Measurements from ENCODE around the gene TEX101. TPM values are rescaled to one million over a fixed set of nuclear protein-coding genes. Genes with fewer than 3 reads are reported as not detected.
"Not testable (repeated sequence)": the region's sequence is repeated elsewhere in the genome, so short reads cannot be mapped to it uniquely, and the experiment has no call there.

Gene TEX101, protein sequence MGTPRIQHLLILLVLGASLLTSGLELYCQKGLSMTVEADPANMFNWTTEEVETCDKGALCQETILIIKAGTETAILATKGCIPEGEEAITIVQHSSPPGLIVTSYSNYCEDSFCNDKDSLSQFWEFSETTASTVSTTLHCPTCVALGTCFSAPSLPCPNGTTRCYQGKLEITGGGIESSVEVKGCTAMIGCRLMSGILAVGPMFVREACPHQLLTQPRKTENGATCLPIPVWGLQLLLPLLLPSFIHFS
- not detected in 3 replicates for total RNA-seq

DNA sequence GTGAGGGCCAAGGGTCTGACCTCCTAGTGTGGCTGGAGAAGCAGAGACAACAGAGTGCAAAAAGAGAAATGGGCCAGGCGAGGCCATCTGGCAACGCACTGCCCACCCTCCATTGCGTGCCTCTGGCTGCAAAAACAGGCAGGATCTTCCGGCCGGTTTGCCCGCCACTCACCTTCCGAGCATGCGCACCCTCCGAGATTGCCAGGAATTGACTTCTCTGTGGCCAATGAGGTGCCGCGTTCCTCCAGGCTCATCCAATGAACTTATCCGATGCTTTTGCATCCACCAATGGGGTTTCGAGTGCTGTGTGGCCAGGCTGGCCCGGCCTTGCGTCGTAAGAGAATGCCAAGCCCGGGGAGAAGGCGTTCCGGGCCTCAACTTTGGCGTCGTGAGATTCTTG lies at the start of gene TEX101:
TEX101 (plus strand) TSS at position 337 of the 400 bp plus-strand sequence. CDS start 1,030 bp downstream, outside the sequence.
- Mint-ChIP-seq H3K27ac (no peak within 1 kb of the TSS), H3K4me1 (no peaks in the 10 kb centered on the region), H3K9me3 (peaks cover 24% of the 10 kb centered on the region), H3K27me3 (ENCODE audit: low read depth) (no peaks in the 10 kb centered on the region), H3K4me3 (no peak within 1 kb of the TSS), H3K36me3 (no peaks in the 10 kb centered on the region)
- TF ChIP-seq, protein P1, sequence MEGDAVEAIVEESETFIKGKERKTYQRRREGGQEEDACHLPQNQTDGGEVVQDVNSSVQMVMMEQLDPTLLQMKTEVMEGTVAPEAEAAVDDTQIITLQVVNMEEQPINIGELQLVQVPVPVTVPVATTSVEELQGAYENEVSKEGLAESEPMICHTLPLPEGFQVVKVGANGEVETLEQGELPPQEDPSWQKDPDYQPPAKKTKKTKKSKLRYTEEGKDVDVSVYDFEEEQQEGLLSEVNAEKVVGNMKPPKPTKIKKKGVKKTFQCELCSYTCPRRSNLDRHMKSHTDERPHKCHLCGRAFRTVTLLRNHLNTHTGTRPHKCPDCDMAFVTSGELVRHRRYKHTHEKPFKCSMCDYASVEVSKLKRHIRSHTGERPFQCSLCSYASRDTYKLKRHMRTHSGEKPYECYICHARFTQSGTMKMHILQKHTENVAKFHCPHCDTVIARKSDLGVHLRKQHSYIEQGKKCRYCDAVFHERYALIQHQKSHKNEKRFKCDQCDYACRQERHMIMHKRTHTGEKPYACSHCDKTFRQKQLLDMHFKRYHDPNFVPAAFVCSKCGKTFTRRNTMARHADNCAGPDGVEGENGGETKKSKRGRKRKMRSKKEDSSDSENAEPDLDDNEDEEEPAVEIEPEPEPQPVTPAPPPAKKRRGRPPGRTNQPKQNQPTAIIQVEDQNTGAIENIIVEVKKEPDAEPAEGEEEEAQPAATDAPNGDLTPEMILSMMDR (IDR thresholded peaks at IDR 0.05; ENCODE audit: unreplicated experiment): no peak
- no peak for DNase-seq (ENCODE audit: low spot score in 2 of 2, unreplicated experiment in 2 of 2)

GRCh38 chr19:43365677-43366076 lies 49.0 kb upstream of the TEX101 start:
- not testable (repeated sequence) for H3K27me3 Mint-ChIP-seq (ENCODE audit: low read depth); H3K4me3 Mint-ChIP-seq; H3K27ac Mint-ChIP-seq; DNase-seq (ENCODE audit: low spot score in 2 of 2, unreplicated experiment in 2 of 2); H3K36me3 Mint-ChIP-seq; H3K4me1 Mint-ChIP-seq
- peaks cover 18% of the 10 kb centered on the region for H3K9me3 Mint-ChIP-seq

GRCh38 chr19:43367822-43368221 lies 46.9 kb upstream of the TEX101 start:
- TF ChIP-seq, protein P1 (IDR thresholded peaks at IDR 0.05; ENCODE audit: unreplicated experiment): no peak
- Mint-ChIP-seq H3K27ac (no peak overlapping the region), H3K9me3 (peaks cover 25% of the 10 kb centered on the region), H3K27me3 (ENCODE audit: low read depth) (peaks cover 4% of the 10 kb centered on the region), H3K36me3 (no peaks in the 10 kb centered on the region), H3K4me3 (no peak overlapping the region), H3K4me1 (no peaks in the 10 kb centered on the region)
- DNase-seq (ENCODE audit: low spot score in 2 of 2, unreplicated experiment in 2 of 2): no peak

DNA sequence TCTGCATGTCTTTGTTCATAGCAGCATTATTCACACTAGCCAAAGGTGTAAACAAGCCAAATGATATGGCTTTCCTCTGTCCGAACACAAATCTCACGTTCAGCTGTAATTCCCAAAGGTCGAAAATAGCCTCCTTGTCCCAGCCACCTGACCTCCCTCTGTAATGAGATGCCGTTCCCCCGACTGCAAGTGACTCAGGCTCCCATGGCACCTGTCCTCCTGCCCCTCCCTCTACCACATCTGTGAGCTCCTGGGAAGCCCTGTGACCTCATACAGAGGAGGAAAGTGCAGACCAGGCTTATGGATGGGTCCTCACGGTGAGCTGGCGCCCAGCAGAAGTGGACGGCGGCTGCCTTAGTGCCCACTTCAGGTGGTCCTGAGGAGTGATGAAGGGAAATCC lies 45.8 kb upstream of the TEX101 start:
- DNase-seq (ENCODE audit: low spot score in 2 of 2, unreplicated experiment in 2 of 2): not testable (repeated sequence)

GRCh38 chr19:43371909-43372308 lies 42.8 kb upstream of the TEX101 start:
- H3K36me3 Mint-ChIP-seq: no peaks in the 10 kb centered on the region
- DNase-seq (ENCODE audit: low spot score in 2 of 2, unreplicated experiment in 2 of 2): no peak
- H3K27ac Mint-ChIP-seq: no peak overlapping the region
- H3K9me3 Mint-ChIP-seq: peaks cover 19% of the 10 kb centered on the region
- peaks cover 2% of the 10 kb centered on the region for H3K27me3 Mint-ChIP-seq (ENCODE audit: low read depth)
- TF ChIP-seq, protein P1 (IDR thresholded peaks at IDR 0.05; ENCODE audit: unreplicated experiment): no peak
- H3K4me1 Mint-ChIP-seq: no peaks in the 10 kb centered on the region
- no peak overlapping the region for H3K4me3 Mint-ChIP-seq

More for the DNA sequence above, 45.8 kb upstream of the TEX101 start:
- H3K27ac Mint-ChIP-seq; H3K4me1 Mint-ChIP-seq; H3K4me3 Mint-ChIP-seq; H3K36me3 Mint-ChIP-seq; H3K27me3 Mint-ChIP-seq (ENCODE audit: low read depth): not testable (repeated sequence)
- H3K9me3 Mint-ChIP-seq: peaks cover 19% of the 10 kb centered on the region

DNA sequence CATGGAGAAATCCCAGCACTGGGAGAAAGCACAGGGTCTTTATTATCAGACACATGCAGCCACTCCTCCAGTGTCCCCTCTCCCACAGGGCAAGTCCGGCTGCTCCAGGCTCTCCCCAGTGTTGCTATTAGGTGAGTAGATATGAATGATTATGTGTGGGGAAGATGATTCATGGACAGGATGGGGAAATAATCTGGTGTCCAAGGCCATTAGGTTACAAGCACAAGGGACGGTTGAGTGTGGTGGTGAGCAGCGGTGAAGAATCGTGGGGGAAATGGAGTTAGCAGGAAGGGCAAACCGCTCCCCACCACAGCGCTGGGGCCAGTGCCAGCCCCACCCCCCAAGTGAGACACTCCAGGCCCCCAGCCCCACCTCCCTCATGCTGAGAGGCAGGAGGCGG lies 42.2 kb upstream of the TEX101 start:
- no peak for DNase-seq (ENCODE audit: low spot score in 2 of 2, unreplicated experiment in 2 of 2)
- Mint-ChIP-seq H3K36me3 (no peaks in the 10 kb centered on the region), H3K9me3 (peaks cover 19% of the 10 kb centered on the region), H3K4me1 (no peaks in the 10 kb centered on the region), H3K4me3 (no peak overlapping the region), H3K27me3 (ENCODE audit: low read depth) (peaks cover 2% of the 10 kb centered on the region), H3K27ac (no peak overlapping the region)
- TF ChIP-seq, protein P1 (IDR thresholded peaks at IDR 0.05; ENCODE audit: unreplicated experiment): no peak

DNA sequence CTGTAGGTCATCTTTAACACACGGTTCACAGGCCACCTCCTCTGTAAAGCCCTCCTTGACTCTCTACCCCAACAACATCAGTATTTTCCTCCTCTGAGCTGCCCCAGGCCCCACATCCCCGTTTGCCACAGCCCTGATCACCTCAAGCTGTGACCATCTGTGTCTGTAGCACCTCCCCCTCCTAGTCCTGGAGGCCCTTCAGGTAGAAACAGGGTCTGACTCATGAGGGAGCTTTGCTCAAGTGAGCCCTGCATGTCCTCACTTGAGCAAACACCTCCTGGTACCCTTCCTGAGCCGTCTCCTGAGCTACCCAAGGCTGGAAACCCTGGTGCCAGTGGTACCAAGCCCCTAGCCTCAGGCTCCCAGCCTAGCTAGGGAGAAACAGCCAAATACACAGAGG lies 37.1 kb upstream of the TEX101 start:
- H3K27ac Mint-ChIP-seq; H3K27me3 Mint-ChIP-seq (ENCODE audit: low read depth); H3K4me3 Mint-ChIP-seq; DNase-seq (ENCODE audit: low spot score in 2 of 2, unreplicated experiment in 2 of 2); H3K9me3 Mint-ChIP-seq; H3K4me1 Mint-ChIP-seq; H3K36me3 Mint-ChIP-seq: not testable (repeated sequence)

All from mesothelial cell of epicardium (in vitro differentiated cells).